Hematopoietic multipotent progenitor cell treated with erythropoietin and hydrocortisone succinate and interleukin-3 and kit ligand, for 15 days (in vitro differentiated cells): ENCODE measurements around the gene MRPL24.

Experiments used
- DNase-seq: peaks from one replicate; pipeline ENCODE4 v3.0.0-alpha.2; 2015; ENCODE audit warnings: low spot score

MRPL24 gene

GRCh38 chr1:156760092-156760795 lies 19.4 kb upstream of the MRPL24 start:
- no peak for DNase-seq

- DNase-seq, result peak; percentile 88
Measured at GRCh38 chr1:156757572-156758253, 16.8 kb upstream of the MRPL24 start.

GRCh38 chr1:156756355-156756754 lies 15.5 kb upstream of the MRPL24 start:
- DNase-seq, result peak; percentile 39

GRCh38 chr1:156755527-156755950 lies 14.7 kb upstream of the MRPL24 start:
- peak; percentile 67 for DNase-seq

- DNase-seq, result no peak
Measured at GRCh38 chr1:156754219-156754618, 13.3 kb upstream of the MRPL24 start.

- no peak for DNase-seq
Measured at GRCh38 chr1:156752843-156753482, 12.1 kb upstream of the MRPL24 start.

- peak; percentile 94 for DNase-seq
Measured at GRCh38 chr1:156751757-156752481, 11.0 kb upstream of the MRPL24 start.

- no peak for DNase-seq
Measured at GRCh38 chr1:156751451-156751756, 10.5 kb upstream of the MRPL24 start, which contains the start of gene HDGF. TSS of gene HDGF (minus strand) at chr1:156751675. CDS start at chr1:156751429, 246 bp downstream.

- DNase-seq, result peak; percentile 38
Measured at GRCh38 chr1:156750711-156751450, 10.0 kb upstream of the MRPL24 start.

GRCh38 chr1:156750191-156750672 lies 9.3 kb upstream of the MRPL24 start:
- DNase-seq, result peak; percentile 81

GRCh38 chr1:156749419-156750118 lies 8.7 kb upstream of the MRPL24 start:
- DNase-seq, result peak; percentile 79

- DNase-seq, result peak; percentile 52
Measured at GRCh38 chr1:156748670-156749418, 8.0 kb upstream of the MRPL24 start.

GRCh38 chr1:156747742-156748669 lies 7.1 kb upstream of the MRPL24 start:
- peak; percentile 26 for DNase-seq

GRCh38 chr1:156746728-156747631 lies 6.1 kb upstream of the MRPL24 start:
- peak; percentile 41 for DNase-seq

- no peak for DNase-seq
Measured at GRCh38 chr1:156746406-156746727, 5.5 kb upstream of the MRPL24 start.

GRCh38 chr1:156745881-156746280 lies 5.0 kb upstream of the MRPL24 start:
- no peak for DNase-seq

- no peak for DNase-seq
Measured at GRCh38 chr1:156744786-156745419, 4.0 kb upstream of the MRPL24 start.

GRCh38 chr1:156744344-156744743 lies 3.5 kb upstream of the MRPL24 start:
- DNase-seq, result no peak
